Measurements from ENCODE around the gene F2RL1.
A peak's percentile ranks its signal among the peaks of the same experiment; 100 is the strongest.
"Not testable (repeated sequence)": the region's sequence is repeated elsewhere in the genome, so short reads cannot be mapped to it uniquely, and the experiment has no call there.

F2RL1 gene

DNA sequence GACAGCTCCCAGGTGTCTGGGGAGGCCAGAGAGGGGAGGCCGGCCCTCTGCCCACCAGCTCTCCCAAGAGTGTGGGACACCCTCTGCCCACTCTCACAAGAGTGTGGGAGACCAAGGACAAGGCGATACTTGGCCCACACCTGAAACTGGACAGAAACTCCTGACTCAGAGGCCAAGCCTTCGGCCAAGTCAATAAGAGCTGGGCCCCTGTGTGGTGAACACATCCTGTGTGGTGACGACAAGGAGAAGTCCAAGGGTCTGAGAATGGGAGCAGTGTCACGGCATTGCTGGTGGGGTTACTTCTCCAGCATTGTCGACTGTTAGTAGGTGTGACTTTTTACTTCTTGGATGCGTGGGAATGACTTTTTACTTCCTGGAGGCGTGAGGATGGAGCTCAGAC, 14.6 kb upstream of the F2RL1 start:
- no peak for DNase-seq (ENCODE audit: low read depth)
- no peak overlapping the region for H3K4me3 ChIP-seq (ENCODE audit: low read depth, low read length)

DNA sequence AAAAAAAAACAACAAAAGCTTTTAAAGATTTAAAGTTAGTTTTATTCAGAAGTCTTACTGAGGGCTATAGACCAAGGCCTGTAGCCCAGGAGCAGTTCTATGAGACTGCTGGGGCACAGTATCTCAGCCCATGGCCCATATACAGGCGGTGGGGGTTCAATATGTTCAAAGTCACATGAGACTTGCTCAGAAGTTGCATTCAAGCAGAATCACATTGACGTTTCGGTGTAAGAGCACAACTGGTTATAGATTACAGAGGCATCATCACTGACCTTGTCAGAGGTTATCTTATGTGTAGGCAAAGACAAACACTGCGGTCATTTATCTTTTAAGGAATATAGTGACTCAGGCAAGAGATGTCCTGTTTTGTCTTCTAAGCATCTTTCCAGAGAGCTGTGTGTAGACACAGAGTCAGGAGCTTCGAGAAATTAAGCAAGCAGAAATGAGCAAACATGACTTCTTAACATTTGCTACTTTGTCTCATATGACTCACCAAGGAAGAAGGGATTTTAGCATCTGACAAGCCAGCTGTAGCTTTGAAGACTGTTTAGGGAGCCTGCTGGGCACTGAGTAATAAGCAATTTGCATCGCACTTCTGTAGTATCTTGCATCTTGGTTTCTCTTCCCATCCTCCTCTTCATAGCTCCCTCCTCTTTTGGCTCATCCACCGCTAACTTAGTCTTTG, 12.9 kb upstream of the F2RL1 start:
- peak; percentile 97 for DNase-seq (ENCODE audit: low read depth)
- H3K4me3 ChIP-seq (ENCODE audit: low read depth, low read length) = no peak overlapping the region

DNA sequence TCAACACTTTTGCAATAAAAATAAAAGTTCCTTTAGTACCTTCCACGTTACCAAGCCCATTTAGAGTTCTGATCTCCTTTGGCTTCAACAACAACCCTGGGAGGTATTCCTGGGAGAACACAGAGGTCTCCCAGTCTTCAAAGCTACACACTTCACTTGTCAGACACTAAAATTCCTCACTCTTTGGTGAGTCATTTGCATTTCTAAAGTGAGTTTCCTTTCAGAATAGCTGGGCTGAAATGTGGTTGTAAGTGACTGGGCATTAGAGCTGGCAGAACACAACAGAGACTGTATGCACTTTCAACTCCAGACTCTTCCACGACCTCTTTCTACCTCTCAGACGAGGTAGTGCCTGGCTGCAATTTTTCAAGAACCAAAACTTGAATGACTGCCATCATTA, 11.5 kb upstream of the F2RL1 start:
- H3K4me3 ChIP-seq (ENCODE audit: low read depth, low read length) = no peak overlapping the region
- DNase-seq (ENCODE audit: low read depth) = no peak

DNA sequence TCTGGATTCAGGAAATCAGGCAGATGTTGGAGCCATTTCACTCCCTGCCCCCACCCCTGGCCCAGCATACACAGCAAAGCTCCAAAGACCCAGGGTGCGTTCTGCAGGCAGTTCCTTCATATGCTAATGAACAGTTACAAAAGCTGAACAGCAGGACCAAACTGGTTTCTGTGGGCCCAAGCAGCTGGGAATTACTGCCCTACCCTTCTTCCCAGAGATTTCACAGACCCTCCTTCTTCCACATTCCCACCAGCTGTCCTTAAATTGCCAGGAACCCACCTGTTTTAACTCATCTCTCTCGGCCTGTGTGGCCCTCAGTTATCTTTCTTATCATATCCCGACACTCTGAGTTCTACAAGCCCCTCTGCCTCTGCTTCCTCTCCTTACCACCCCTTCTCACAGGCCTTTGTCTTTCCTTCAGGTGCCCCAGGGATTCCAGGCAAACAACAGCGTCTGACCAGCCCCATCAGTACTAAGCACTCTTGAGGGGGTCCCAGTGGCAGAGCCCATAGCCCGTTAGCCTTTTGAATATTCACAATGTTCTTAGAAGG, 10.6 kb upstream of the F2RL1 start:
- H3K4me3 ChIP-seq (ENCODE audit: low read depth, low read length) = no peak overlapping the region
- no peak for DNase-seq (ENCODE audit: low read depth)

DNA sequence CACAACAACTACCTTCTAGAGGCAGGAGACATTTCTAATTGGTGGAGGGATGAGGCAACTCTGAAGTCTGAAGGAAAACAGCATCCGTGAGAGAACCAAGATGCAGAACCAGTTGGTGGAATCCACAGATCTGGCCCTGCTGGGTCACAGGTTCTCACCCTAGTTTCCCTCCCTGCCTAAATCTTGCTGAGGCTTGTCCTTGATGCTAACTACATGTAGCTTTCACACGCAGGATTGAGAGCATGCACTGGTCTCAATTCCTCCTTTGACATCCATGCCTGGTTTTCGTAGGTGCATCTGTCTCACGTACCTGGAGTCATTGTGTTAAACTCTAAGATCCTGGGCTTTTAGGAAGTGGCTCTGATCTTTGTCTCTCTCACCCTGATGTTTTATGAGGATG, 9.7 kb upstream of the F2RL1 start:
- no peak for DNase-seq (ENCODE audit: low read depth)
- no peak overlapping the region for H3K4me3 ChIP-seq (ENCODE audit: low read depth, low read length)

DNA sequence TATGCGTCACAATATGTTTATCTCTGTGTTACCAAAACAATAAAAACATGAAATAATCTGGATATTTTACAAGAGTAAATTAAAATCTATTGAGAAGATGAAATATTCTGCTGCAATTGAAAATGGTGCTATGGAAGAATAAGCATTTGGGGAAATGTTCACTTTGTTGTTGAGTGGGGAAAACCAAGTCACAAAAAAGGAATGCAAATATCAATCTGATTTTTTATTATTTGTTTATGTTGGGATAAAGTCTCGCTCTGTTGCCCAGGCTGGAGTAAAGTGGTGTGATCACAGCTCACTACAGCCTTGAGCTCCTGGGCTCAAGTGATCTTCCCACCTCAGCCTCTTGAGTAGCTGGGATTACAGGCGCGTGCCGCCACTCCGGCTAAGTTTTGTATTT, 8.6 kb upstream of the F2RL1 start:
- no peak overlapping the region for H3K4me3 ChIP-seq (ENCODE audit: low read depth, low read length)
- DNase-seq (ENCODE audit: low read depth) = no peak

DNA sequence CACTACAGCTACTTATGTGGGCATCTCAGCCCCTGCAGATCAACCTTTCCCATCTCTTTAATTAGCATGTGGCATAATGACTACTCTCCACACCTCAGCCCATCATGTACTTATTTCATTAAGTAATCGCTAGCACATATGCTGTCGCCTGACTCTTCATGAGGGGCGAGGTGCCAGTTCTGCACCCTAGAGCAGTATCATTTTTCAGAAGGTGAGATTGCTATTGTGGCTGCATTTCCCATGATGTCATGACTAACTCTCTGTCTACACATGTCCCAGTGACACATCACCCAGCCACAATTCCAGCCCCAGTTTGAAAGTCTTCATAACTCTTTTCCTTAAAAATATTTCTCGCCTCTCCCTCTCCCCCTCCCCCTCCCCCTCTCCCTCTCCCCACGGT, 7.6 kb upstream of the F2RL1 start:
- DNase-seq (ENCODE audit: low read depth) = no peak
- no peak overlapping the region for H3K4me3 ChIP-seq (ENCODE audit: low read depth, low read length)

DNA sequence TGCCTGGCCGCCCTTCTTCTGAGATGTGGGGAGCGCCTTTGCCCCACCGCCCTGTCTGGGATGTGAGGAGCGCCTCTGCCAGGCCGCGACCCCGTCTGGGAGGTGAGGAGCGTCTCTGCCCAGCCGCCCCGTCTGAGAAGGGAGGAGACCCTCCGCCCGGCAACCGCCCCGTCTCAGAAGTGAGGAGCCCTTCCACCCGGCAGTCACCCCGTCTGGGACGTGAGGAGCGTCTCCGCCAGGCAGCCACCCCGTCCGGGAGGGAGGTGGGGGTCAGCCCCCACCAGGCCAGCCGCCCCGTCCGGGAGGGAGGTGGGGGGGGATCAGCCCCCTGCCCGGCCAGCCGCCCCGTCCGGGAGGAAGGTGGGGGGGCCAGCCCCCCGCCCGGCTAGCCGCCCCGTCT, 6.6 kb upstream of the F2RL1 start:
- H3K4me3 ChIP-seq (ENCODE audit: low read depth, low read length); DNase-seq (ENCODE audit: low read depth): not testable (repeated sequence)

DNA sequence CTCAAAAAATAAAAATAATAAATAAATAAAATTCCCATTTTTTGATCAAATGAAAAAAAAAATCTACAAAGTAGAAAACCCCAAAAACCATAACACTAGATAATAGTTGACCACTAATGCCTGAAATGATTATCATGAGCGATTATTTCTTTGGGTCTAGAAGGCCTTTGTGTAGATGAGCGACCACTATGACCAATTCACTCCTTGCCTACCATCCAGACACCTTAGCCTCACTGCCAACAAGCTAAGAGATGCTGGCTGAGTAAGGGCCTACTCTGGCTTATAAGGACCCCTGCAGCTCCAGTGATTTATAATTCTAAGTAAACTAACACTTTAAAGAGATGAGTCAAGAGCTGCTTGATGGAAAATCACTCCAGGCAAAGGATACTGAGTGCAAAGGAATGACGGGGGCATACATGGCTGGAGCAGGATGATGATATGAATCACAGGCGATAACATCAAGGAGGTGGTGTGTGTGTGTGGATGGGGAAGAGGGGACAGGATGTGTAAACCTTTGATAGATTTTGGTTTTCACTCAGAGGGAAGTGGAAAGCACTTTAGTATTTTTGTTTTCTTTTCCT, 4.8 kb upstream of the F2RL1 start:
- DNase-seq (ENCODE audit: low read depth) = peak; percentile 73

DNA sequence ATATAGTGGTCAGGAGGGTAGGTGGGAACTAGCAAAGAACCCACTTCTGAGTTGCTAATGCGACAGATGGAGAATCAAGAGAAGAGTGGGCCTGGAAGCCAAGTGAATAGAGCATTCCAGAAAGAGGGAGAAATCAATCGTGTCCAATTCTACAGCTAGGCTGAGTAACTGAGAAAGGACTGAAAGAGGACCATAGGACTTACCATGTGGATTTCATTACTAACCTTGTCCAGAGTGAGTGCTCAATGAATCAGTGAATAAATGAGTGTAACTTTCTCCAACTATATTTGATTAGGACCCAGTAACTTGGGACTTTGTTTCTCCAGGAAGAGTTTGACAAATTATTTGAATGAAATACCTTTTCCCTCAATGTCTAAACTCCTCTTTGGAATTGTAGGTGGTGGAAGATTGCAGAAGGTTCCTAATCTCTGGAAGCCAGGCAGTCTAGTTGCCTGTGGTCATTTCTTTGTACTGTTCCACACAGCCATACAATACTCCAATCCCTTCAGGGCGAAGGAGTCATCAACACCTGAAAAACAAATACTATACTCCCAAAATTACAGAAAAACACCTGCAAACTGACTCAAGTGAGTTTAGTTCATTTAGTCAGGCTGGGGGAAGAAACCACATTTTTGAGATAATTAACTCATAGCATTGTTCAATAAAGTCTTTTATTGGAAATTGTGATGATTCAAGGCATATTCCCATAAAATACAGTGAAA, 2.6 kb upstream of the F2RL1 start:
- no peak overlapping the region for H3K4me3 ChIP-seq (ENCODE audit: low read depth, low read length)
- DNase-seq (ENCODE audit: low read depth) = no peak

More for the DNA sequence above, 4.8 kb upstream of the F2RL1 start:
- H3K4me3 ChIP-seq (ENCODE audit: low read depth, low read length) = no peak overlapping the region

- no peak for DNase-seq (ENCODE audit: low read depth)
- peak overlapping the region; percentile 56 for H3K4me3 ChIP-seq (ENCODE audit: low read depth, low read length)
Observed at GRCh38 chr5:76819851-76820525, 1.2 kb downstream of the F2RL1 start.

- DNase-seq (ENCODE audit: low read depth) = no peak
- no peak overlapping the region for H3K4me3 ChIP-seq (ENCODE audit: low read depth, low read length)
Observed at GRCh38 chr5:76820526-76820890, 1.7 kb downstream of the F2RL1 start.

DNA sequence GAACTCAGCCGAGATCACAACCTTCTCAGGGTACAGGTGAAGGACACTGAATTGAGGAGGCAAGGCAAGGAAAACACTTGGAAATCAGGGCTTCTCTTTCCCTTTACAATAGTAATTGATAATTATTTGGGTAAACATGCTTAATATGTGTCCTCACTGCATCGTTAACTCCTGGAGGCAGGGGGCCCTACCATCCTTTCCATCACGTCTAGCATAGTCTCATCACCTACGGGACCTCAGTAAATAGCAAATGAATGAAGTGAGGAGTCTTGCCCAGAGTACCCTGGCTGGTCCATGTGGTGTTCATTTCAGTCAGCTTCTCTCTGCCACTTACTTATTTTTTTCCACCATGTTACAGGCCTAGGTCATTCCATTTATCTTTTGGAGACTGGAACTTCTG, 2.3 kb downstream of the F2RL1 start:
- no peak overlapping the region for H3K4me3 ChIP-seq (ENCODE audit: low read depth, low read length)
- no peak for DNase-seq (ENCODE audit: low read depth)

GRCh38 chr5:76822105-76822731, 3.4 kb downstream of the F2RL1 start:
- not testable (repeated sequence) for DNase-seq (ENCODE audit: low read depth); H3K4me3 ChIP-seq (ENCODE audit: low read depth, low read length)

DNA sequence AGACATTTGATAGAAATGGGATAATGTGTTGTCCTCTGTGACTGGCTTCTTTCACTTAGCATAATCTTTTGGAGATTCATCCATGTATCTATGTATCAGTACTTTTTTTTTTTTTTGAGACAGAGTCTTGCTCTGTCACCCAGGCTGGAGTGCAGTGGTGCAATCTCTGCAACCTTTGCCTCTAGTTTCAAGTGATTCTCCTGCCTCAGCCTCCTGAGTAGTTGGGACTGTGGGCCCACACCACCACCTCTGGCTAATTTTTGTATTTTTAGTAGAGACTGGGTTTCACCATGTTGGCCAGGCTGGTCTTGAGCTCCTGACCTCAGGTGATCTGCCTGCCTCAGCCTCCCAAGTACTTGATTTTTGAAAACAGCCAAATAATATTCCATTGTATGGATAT, 7.6 kb downstream of the F2RL1 start:
- H3K4me3 ChIP-seq (ENCODE audit: low read depth, low read length); DNase-seq (ENCODE audit: low read depth): not testable (repeated sequence)

DNA sequence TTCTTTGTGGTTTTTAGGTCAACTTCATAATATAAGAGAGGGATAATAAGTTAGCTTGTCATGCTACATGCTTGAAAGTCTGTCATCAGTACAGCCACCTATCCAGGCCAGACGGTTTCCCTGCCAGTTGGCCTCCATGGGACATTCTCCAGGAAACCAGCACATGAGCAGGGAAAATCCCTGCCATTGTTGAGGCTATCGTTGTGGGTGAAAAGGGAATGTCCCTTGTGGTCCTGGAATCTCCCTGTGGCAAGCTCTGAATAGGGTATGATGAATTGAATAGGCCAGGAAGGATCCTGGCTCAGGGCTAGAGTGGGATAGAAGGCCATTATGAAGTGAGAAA, 12.3 kb downstream of the F2RL1 start:
- no peak for DNase-seq (ENCODE audit: low read depth)
- H3K4me3 ChIP-seq (ENCODE audit: low read depth, low read length) = no peak overlapping the region

GRCh38 chr5:76836181-76836580, 17.4 kb downstream of the F2RL1 start:
- H3K4me3 ChIP-seq (ENCODE audit: low read depth, low read length) = no peak overlapping the region
- no peak for DNase-seq (ENCODE audit: low read depth)

- DNase-seq (ENCODE audit: low read depth) = no peak
- no peak overlapping the region for H3K4me3 ChIP-seq (ENCODE audit: low read depth, low read length)
Observed at GRCh38 chr5:76836585-76836984, 17.8 kb downstream of the F2RL1 start.

- DNase-seq (ENCODE audit: low read depth) = no peak
- no peak overlapping the region for H3K4me3 ChIP-seq (ENCODE audit: low read depth, low read length)
Observed at GRCh38 chr5:76838481-76839261, 19.8 kb downstream of the F2RL1 start.
